Peyer's patch (tissue), 4 donors: ENCODE measurements around the gene ETV5. TPM values are rescaled to one million over a fixed set of nuclear protein-coding genes. Genes with fewer than 3 reads are reported as not detected.

Source experiments
- DNase-seq, 3 donors: peaks; one replicate each; pipeline ENCODE4 v3.0.0-alpha.2; 2017 to 2019
- H3K27ac ChIP-seq, 4 donors: fragments of 200-600 bp; sonication (generic); one replicate each; pipeline ENCODE4 v1.5.1; 2016 to 2019
- H3K27me3 ChIP-seq, 2 donors: fragments of 200-600 bp; sonication (generic); one replicate each; pipeline ENCODE4 v1.5.1; 2019
- H3K36me3 ChIP-seq, 3 donors: fragments of 200-600 bp; sonication (generic); one replicate each; pipeline ENCODE4 v1.5.1; 2016 to 2019
- H3K4me1 ChIP-seq, 4 donors: fragments of 200-600 bp; sonication (generic); one replicate each; pipeline ENCODE4 v1.5.1; 2016 to 2019
- H3K4me3 ChIP-seq, 4 donors: fragments of 200-600 bp; sonication (generic); 1 replicate in 3 of 4; 2 replicates in 1 of 4; pipeline ENCODE4 v1.5.1; 2016 to 2019; ENCODE audit warnings: mild to moderate bottlenecking in 1 of 4
- H3K9me3 ChIP-seq, 4 donors: fragments of 200-600 bp; sonication (generic); one replicate each; pipeline ENCODE4 v1.5.1; 2016 to 2019; ENCODE audit warnings: mild to moderate bottlenecking in 1 of 4
- POLR2A ChIP-seq, 2 donors: fragments of 450-650 bp; IDR thresholded peaks; one replicate each; pipeline ENCODE4 v1.5.1; 2017; ENCODE audit warnings: antibody characterized with exemption in 2 of 2, mild to moderate bottlenecking in 2 of 2, moderate library complexity in 2 of 2
- total RNA-seq, 4 donors: library from RNA; depleted of rRNA; stranded (reverse); fragments of >200 nt; gene quantifications; one replicate each; pipeline ENCODE4 v1.1.0, GENCODE V29; 2016
- TF ChIP-seq, protein P1 (sequence below), 6 experiments: fragments of 450-650 bp in 4 of 6; fragments of 200-600 bp in 2 of 6; sonication (generic) in 1 of 6; IDR thresholded peaks; one replicate each; pipeline ENCODE4 v1.5.1; 2017 to 2019; ENCODE audit warnings: antibody characterized with exemption in 6 of 6, mild to moderate bottlenecking in 3 of 6, moderate library complexity in 1 of 6

The ETV5 gene
- total RNA-seq, 4 donors from 2014 or later = 4.1 to 5.3 (median 4.8) TPM

DNA sequence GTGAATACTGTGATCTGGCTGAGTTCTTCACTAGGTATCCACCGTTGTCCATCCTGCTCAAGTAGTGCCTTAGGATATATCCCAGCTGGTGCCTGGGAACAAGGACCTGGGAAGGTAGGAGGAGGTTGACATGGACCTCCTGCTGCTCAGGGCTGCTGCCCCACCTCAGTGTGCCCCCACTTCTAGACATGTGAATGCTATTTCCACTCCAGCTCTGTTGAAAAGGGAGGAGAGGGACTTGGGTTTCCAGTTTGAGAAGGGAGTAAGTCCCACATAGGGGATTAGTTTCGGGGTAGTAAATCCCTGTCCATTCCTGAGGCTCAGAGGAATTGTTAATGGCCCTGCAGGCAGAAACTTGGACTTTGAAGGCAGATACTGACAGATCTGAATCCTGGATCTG, 32.9 kb upstream of the ETV5 start:
- Histone ChIP-seq H3K27me3 (no peaks in the 10 kb centered on the region), H3K4me3 (no peak overlapping the region), H3K27ac (no peak overlapping the region), H3K9me3 (no peaks in the 10 kb centered on the region), H3K36me3 (no peaks in the 10 kb centered on the region), H3K4me1 (no peaks in the 10 kb centered on the region)
- DNase-seq = no peak
- TF ChIP-seq POLR2A (IDR thresholded peaks at IDR 0.05) = no peak
- TF ChIP-seq, protein P1, sequence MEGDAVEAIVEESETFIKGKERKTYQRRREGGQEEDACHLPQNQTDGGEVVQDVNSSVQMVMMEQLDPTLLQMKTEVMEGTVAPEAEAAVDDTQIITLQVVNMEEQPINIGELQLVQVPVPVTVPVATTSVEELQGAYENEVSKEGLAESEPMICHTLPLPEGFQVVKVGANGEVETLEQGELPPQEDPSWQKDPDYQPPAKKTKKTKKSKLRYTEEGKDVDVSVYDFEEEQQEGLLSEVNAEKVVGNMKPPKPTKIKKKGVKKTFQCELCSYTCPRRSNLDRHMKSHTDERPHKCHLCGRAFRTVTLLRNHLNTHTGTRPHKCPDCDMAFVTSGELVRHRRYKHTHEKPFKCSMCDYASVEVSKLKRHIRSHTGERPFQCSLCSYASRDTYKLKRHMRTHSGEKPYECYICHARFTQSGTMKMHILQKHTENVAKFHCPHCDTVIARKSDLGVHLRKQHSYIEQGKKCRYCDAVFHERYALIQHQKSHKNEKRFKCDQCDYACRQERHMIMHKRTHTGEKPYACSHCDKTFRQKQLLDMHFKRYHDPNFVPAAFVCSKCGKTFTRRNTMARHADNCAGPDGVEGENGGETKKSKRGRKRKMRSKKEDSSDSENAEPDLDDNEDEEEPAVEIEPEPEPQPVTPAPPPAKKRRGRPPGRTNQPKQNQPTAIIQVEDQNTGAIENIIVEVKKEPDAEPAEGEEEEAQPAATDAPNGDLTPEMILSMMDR (IDR thresholded peaks at IDR 0.05) = no peak

DNA sequence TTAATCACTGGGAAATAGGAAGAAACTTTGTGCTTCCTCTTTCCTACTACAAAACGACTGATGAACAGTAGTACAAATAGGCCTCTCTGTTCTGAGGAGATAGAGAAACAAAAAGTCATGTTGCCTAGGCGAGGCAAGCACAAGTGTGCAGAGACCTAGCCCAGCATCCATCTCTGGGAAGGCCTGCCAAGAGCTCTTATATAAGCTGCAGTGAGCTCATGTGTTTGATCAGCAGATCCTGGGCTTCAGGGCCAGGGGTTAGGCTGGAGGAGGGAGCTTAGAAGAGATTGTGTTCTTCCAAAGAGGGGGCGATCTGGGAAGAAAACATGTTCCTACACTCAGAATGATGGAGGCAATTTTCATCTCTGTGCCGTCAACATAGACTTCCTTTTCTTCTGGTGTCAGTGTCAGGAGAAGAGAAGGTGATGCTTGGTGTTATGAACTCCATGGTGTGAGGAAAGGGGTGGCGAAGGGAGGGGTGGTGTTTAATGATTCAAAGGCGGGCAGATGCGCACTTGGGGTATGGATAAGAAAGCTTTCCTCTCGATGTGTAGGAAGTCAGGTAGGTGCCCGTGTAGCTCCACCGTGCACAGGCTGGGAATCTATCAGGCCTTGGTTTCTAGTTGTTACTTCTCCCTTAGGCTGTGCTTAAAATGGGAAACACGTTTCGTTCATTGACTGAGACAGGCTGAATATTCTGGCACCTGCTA, 29.5 kb upstream of the ETV5 start:
- H3K9me3 ChIP-seq = no peaks in the 10 kb centered on the region
- no peaks in the 10 kb centered on the region for H3K4me1 ChIP-seq
- DNase-seq = no peak
- H3K4me3 ChIP-seq = no peak overlapping the region
- H3K27ac ChIP-seq = no peak overlapping the region
- TF ChIP-seq, protein P1 (IDR thresholded peaks at IDR 0.05) = no peak
- no peak for TF ChIP-seq POLR2A (IDR thresholded peaks at IDR 0.05)
- H3K36me3 ChIP-seq = no peaks in the 10 kb centered on the region
- no peaks in the 10 kb centered on the region for H3K27me3 ChIP-seq

DNA sequence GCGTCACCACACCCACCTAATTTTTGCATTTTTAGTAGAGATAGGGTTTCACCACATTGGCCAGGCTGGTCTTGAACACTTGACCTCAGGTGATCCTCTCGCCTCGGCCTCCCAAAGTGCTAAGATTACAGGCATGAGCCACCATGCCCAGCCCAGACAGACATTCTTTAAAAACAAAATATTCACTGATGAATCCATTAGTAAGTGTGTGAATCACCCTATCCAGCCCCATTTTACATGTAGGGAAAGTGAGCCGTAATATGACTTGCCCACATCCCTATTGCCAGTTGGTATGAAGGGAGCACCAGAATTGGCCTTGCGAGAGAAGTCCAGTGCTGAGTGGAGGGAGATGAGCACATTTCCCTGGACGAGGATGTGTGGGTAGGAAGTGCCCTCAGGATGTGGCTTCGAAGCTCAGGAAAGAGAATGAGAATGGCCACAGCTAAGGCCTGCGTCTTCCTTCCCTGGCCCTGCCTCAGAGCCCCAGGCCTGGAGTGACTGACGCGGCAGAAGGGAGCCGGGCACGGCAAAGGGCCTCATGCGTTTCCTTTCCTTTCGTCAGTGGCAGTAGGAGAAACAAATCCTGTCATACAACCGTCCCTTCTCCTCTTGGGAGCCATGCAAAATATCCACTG, 28.3 kb upstream of the ETV5 start:
- H3K4me3 ChIP-seq = no peak overlapping the region
- no peak overlapping the region for H3K27ac ChIP-seq
- TF ChIP-seq, protein P1 (IDR thresholded peaks at IDR 0.05) = no peak
- no peak for TF ChIP-seq POLR2A (IDR thresholded peaks at IDR 0.05)
- H3K9me3 ChIP-seq = no peaks in the 10 kb centered on the region
- no peaks in the 10 kb centered on the region for H3K36me3 ChIP-seq
- H3K4me1 ChIP-seq = no peaks in the 10 kb centered on the region
- H3K27me3 ChIP-seq = no peaks in the 10 kb centered on the region
- no peak for DNase-seq

DNA sequence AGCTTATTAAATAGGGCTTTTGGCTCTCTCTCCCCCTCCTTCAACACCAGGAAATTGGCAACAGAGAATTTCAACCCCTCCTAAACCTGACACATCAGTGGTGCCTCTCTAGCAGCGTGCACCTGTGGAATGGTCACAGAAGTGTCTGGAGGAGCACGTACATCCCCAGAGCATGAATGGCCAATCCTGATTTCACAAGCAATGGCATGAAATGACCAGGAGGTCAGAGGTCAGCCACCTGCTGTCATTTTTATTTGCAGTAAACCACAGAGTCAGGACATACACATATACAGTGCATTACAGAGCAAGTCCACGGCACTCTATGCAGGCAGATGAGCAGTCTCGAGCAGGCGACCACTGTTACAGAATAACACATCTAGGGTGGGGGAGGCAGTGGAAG, 25.1 kb upstream of the ETV5 start:
- Histone ChIP-seq H3K36me3 (no peaks in the 10 kb centered on the region), H3K4me1 (no peaks in the 10 kb centered on the region), H3K27me3 (no peaks in the 10 kb centered on the region), H3K4me3 (no peak overlapping the region), H3K9me3 (no peaks in the 10 kb centered on the region), H3K27ac (no peak overlapping the region)
- no peak for DNase-seq
- TF ChIP-seq, protein P1 (IDR thresholded peaks at IDR 0.05) = no peak
- no peak for TF ChIP-seq POLR2A (IDR thresholded peaks at IDR 0.05)

DNA sequence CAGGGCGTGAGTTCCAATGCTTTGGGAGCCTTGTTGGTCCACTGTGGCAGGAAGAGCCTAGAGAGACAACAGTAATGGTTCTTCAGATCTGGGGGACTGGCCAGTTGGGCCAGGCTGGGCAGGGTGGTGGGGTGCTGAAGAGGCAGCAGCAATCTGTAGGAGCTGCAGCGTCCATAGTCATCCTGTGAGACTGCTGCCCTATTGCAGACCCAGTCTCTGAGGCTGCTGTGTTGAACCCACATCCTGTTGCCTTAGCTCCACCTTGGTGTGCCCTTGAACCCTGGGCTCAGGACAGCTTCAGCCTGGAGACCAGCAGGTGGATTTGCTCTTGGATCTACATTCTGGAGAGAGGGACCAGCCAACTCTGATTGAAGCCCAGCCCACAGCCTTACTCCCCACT, 23.6 kb upstream of the ETV5 start:
- TF ChIP-seq, protein P1 (IDR thresholded peaks at IDR 0.05) = no peak
- no peak for TF ChIP-seq POLR2A (IDR thresholded peaks at IDR 0.05)
- H3K9me3 ChIP-seq = no peaks in the 10 kb centered on the region
- H3K4me1 ChIP-seq = no peaks in the 10 kb centered on the region

More for the DNA sequence above, 23.6 kb upstream of the ETV5 start:
- no peaks in the 10 kb centered on the region for H3K27me3 ChIP-seq
- no peak for DNase-seq
- no peaks in the 10 kb centered on the region for H3K36me3 ChIP-seq
- no peak overlapping the region for H3K27ac ChIP-seq
- H3K4me3 ChIP-seq = no peak overlapping the region
